ENCODE data around the gene SELENOH. TPM values are rescaled to one million over a fixed set of nuclear protein-coding genes. Genes with fewer than 3 reads are reported as not detected.

The SELENOH gene
- total RNA-seq, 1 donor from 2014 or later: 118 TPM

DNA sequence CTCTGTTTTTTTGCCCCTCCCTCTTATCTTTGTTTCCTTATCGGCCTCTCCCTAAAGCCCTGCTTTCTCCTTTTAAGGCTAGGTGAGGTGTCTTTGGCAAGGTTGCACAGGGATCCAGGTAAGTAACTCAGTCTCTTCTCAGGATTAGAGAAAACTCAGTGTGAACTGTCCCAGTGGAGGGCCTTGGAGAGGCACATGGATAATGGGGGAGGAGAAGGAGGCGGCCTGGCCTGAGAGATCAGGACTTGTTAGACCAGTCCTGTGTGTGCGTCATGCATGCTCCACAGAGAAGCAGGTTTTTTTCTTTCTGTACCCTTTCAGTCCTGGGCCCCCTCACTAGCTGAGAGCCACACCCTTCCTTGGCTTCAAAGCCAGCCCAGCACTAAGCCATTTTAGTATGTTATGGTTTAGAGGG lies 40.2 kb downstream of the SELENOH start:
- TF ChIP-seq, protein P1, sequence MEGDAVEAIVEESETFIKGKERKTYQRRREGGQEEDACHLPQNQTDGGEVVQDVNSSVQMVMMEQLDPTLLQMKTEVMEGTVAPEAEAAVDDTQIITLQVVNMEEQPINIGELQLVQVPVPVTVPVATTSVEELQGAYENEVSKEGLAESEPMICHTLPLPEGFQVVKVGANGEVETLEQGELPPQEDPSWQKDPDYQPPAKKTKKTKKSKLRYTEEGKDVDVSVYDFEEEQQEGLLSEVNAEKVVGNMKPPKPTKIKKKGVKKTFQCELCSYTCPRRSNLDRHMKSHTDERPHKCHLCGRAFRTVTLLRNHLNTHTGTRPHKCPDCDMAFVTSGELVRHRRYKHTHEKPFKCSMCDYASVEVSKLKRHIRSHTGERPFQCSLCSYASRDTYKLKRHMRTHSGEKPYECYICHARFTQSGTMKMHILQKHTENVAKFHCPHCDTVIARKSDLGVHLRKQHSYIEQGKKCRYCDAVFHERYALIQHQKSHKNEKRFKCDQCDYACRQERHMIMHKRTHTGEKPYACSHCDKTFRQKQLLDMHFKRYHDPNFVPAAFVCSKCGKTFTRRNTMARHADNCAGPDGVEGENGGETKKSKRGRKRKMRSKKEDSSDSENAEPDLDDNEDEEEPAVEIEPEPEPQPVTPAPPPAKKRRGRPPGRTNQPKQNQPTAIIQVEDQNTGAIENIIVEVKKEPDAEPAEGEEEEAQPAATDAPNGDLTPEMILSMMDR (IDR thresholded peaks at IDR 0.05): no peak
- Histone ChIP-seq H3K4me1 (peaks cover 99% of the 10 kb centered on the region), H3K36me3 (peaks cover 9% of the 10 kb centered on the region), H3K4me3 (no peak overlapping the region), H3K27ac (peak overlapping the region; percentile 89), H3K9me3 (no peaks in the 10 kb centered on the region), H3K27me3 (ENCODE audit: low read depth) (no peaks in the 10 kb centered on the region)
- intact Hi-C loops (cut with DNase I): no loop called here
- ATAC-seq (peak; percentile 87 to 91), DNase-seq (peak; percentile 83)

DNA sequence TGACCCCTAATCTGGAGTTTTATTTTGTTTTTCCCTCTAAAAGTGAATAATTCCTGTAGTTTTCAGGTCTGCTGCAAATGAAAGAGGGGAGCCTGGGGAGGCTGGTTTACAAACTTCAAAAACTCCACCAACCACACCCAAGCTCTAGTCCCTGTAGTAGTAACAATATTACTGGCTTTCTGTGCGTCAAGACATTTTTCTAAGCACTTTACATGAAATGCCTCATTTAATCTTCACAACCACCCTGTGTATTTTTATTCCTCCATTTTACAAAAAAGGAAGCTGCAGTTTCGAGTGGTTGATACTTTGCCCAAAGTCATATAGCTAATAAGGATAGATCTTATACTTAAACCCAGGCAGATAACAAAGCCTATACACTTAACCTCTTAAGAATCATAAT lies 43.8 kb downstream of the SELENOH start:
- no peak for ATAC-seq
- no peak overlapping the region for H3K4me3 ChIP-seq
- intact Hi-C loops (cut with DNase I): no loop called here
- TF ChIP-seq, protein P1 (IDR thresholded peaks at IDR 0.05): no peak
- no peak for DNase-seq
- no peaks in the 10 kb centered on the region for H3K9me3 ChIP-seq
- H3K36me3 ChIP-seq: peaks cover 9% of the 10 kb centered on the region
- peak overlapping the region; percentile 13 for H3K27ac ChIP-seq
- peaks cover 99% of the 10 kb centered on the region for H3K4me1 ChIP-seq
- no peaks in the 10 kb centered on the region for H3K27me3 ChIP-seq (ENCODE audit: low read depth)

DNA sequence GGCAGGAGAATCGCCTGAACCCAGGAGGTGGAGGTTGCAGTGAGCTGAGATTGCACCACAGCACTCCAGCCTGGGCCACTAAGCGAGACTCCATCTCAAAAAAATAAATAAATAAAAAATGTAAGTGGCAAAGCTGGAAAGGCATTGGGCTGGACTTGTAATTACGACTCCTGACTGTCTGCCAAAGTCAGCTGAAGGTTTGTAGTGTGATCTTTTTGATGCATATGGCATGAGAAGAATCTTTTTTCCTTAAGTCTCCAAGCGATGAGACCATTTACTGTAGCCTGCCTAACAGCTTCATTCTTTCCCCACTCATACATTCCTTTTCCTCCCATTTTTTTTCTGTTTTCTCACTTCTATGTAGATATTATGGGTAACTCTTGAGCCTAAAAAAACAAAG lies 45.1 kb downstream of the SELENOH start:
- no peak overlapping the region for H3K4me3 ChIP-seq
- TF ChIP-seq, protein P1 (IDR thresholded peaks at IDR 0.05): no peak
- peaks cover 99% of the 10 kb centered on the region for H3K4me1 ChIP-seq
- H3K9me3 ChIP-seq: no peaks in the 10 kb centered on the region
- no peak for DNase-seq
- peaks cover 5% of the 10 kb centered on the region for H3K36me3 ChIP-seq
- no peaks in the 10 kb centered on the region for H3K27me3 ChIP-seq (ENCODE audit: low read depth)
- H3K27ac ChIP-seq: peak overlapping the region; percentile 13
- ATAC-seq: no peak
- intact Hi-C loops (cut with DNase I): no loop called here

DNA sequence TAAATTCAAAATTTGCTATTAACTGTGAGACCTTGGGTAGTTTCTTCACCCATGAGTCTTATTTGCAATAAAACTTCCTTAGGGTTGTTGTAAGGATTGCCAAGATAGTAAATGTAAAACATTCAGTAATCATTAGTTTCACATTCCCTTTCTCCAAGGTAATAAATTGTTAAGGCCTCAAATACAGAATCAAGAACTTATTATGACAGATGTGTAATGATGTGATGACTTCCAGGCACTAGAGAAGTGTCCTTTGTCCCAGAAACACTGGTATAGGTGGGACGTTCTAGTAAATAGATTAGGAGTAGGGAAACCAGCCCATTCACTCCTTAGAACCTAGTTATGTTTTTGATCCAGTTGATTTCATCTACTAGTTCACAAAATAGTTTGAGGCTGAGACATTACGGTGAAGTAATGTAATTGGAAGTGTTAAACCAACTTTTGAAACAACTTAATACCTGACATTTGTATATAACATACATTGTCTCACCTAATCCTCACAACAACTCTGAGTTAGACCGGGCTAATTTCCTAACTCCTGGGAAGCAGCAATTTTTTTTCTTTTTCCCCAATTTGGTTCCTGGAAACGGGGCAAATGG lies 45.8 kb downstream of the SELENOH start:
- DNase-seq: no peak
- TF ChIP-seq, protein P1 (IDR thresholded peaks at IDR 0.05): no peak
- Histone ChIP-seq H3K36me3 (peaks cover 10% of the 10 kb centered on the region), H3K27ac (peak overlapping the region; percentile 13), H3K9me3 (no peaks in the 10 kb centered on the region), H3K4me1 (peaks cover 99% of the 10 kb centered on the region), H3K4me3 (no peak overlapping the region), H3K27me3 (ENCODE audit: low read depth) (no peaks in the 10 kb centered on the region)
- ATAC-seq: no peak
- intact Hi-C loops (cut with DNase I): no loop called here

DNA sequence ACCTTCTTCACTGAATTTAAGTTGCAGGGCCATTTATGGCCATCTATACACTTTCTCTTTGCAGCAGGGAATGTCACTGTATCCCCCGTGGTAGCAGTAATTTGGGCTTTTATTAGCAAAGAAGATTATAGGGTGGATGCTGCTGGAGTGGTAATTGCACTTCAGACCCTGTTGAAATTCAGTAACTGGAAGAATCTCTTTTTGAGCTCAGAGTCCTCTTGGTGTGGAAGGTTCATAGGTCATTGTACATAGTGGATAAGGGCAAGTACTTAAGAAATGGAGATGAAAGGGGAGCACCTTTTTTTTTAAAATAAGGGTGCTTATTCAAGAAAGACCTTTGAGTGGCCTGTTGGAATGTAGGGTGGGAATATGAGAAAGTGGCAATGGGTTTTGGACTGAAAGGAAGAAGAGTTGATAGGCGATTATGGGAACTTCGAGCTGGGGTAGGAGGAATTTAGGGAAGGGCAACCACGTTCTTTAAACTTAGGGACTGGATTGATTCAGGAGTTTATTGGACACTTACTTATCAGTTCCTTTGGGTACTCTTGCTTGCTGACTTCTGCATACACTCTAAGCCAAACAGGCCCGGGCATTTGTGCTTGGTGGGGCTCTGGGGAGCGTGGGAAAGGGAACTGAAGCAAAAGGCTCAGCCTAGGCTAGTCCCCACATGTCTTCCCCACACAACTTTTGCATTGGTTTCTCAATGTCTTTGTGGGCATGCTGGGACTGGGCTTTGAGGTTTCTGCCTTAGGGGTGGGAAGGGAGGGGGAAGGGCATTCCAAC lies 46.8 kb downstream of the SELENOH start:
- Histone ChIP-seq H3K36me3 (peaks cover 10% of the 10 kb centered on the region), H3K27ac (peak overlapping the region; percentile 25), H3K27me3 (ENCODE audit: low read depth) (no peaks in the 10 kb centered on the region), H3K9me3 (no peaks in the 10 kb centered on the region), H3K4me3 (no peak overlapping the region), H3K4me1 (peaks cover 99% of the 10 kb centered on the region)
- intact Hi-C loops (cut with DNase I): no loop called here
- DNase-seq (peak; percentile 66), ATAC-seq (peak; percentile 45 to 54)
- TF ChIP-seq, protein P1 (IDR thresholded peaks at IDR 0.05): no peak

All from lower lobe of right lung (tissue), 2 donors.